Stimulated activated naive CD8-positive, alpha-beta T cell treated with anti-CD3 and anti-CD28 coated beads, Interleukin-15, amount 100 ng/mL, for 72 hours (primary cell): ENCODE data around the gene TANK.
A peak's percentile ranks its signal among the peaks of the same experiment; 100 is the strongest.
"Not testable (repeated sequence)": the region's sequence is repeated elsewhere in the genome, so short reads cannot be mapped to it uniquely, and the experiment has no call there.

Experiments
- ATAC-seq: fragments of 150-1000 bp; cut with Tn5 transposase; 2 replicates; pipeline ENCODE4 v1.10.0; 2021; ENCODE audit warnings: mild to moderate bottlenecking, moderate library complexity
- DNase-seq, 2 donors: peaks; one replicate each; pipeline ENCODE4 v3.0.0; 2021 to 2022
- H3K27ac Mint-ChIP-seq, 2 donors: one replicate each; pipeline ENCODE4 v1.8.0; 2022; ENCODE audit warnings: mild to moderate bottlenecking in 2 of 2, mixed read lengths in 2 of 2, moderate library complexity in 2 of 2
- H3K27me3 Mint-ChIP-seq: one replicate; pipeline ENCODE4 v1.8.0; 2022; ENCODE audit warnings: mixed read lengths
- H3K4me1 Mint-ChIP-seq: one replicate; pipeline ENCODE4 v1.8.0; 2022; ENCODE audit warnings: mild to moderate bottlenecking, mixed read lengths
- H3K4me3 Mint-ChIP-seq, 2 donors: one replicate each; pipeline ENCODE4 v1.8.0; 2022; ENCODE audit warnings: mild to moderate bottlenecking in 2 of 2, mixed read lengths in 2 of 2, moderate library complexity in 1 of 2
- H3K9me3 Mint-ChIP-seq, 2 donors: one replicate each; pipeline ENCODE4 v1.8.0; 2022; ENCODE audit warnings: mixed read lengths in 2 of 2

TANK gene

GRCh38 chr2:161124201-161124600 lies 36.0 kb upstream of the TANK start:
- H3K9me3 Mint-ChIP-seq = no peaks in the 10 kb centered on the region
- no peak for DNase-seq
- peaks cover 22% of the 10 kb centered on the region for H3K27me3 Mint-ChIP-seq
- H3K4me3 Mint-ChIP-seq = no peak overlapping the region
- peaks cover 23% of the 10 kb centered on the region for H3K4me1 Mint-ChIP-seq
- ATAC-seq = no peak
- H3K27ac Mint-ChIP-seq = no peak overlapping the region

GRCh38 chr2:161128885-161129284 lies 31.3 kb upstream of the TANK start:
- Mint-ChIP-seq H3K4me1 (peaks cover 11% of the 10 kb centered on the region), H3K27me3 (peaks cover 11% of the 10 kb centered on the region), H3K4me3 (no peak overlapping the region), H3K27ac (no peak overlapping the region), H3K9me3 (peaks cover 7 to 12% of the 10 kb centered on the region in 2 donors)
- no peak for ATAC-seq
- no peak for DNase-seq

- peaks cover 7 to 12% of the 10 kb centered on the region in 2 donors for H3K9me3 Mint-ChIP-seq
- no peak for ATAC-seq
- no peak for DNase-seq
- H3K27ac Mint-ChIP-seq = no peak overlapping the region
- H3K4me3 Mint-ChIP-seq = no peak overlapping the region
- H3K4me1 Mint-ChIP-seq = peaks cover 18% of the 10 kb centered on the region
- H3K27me3 Mint-ChIP-seq = peaks cover 11% of the 10 kb centered on the region
Measured at GRCh38 chr2:161130354-161130753, 29.9 kb upstream of the TANK start.

GRCh38 chr2:161131074-161131680 lies 29.1 kb upstream of the TANK start:
- Mint-ChIP-seq H3K27me3 (peaks cover 11% of the 10 kb centered on the region), H3K27ac (no peak overlapping the region), H3K4me1 (peaks cover 24% of the 10 kb centered on the region), H3K9me3 (peaks cover 7 to 12% of the 10 kb centered on the region in 2 donors), H3K4me3 (no peak overlapping the region)
- ATAC-seq = no peak
- DNase-seq = no peak

GRCh38 chr2:161131804-161132203 lies 28.4 kb upstream of the TANK start:
- Mint-ChIP-seq H3K27me3 (peaks cover 11% of the 10 kb centered on the region), H3K27ac (no peak overlapping the region), H3K4me3 (no peak overlapping the region), H3K4me1 (peaks cover 30% of the 10 kb centered on the region), H3K9me3 (peaks cover 7 to 12% of the 10 kb centered on the region in 2 donors)
- ATAC-seq (no peak), DNase-seq (no peak)

- ATAC-seq, DNase-seq, H3K27ac Mint-ChIP-seq, H3K4me3 Mint-ChIP-seq: not testable (repeated sequence)
- peaks cover 7 to 12% of the 10 kb centered on the region in 2 donors for H3K9me3 Mint-ChIP-seq
- H3K27me3 Mint-ChIP-seq = peaks cover 11% of the 10 kb centered on the region
- H3K4me1 Mint-ChIP-seq = peaks cover 30% of the 10 kb centered on the region
Measured at GRCh38 chr2:161132384-161132783, 27.8 kb upstream of the TANK start.

GRCh38 chr2:161133366-161133765 lies 26.9 kb upstream of the TANK start:
- Mint-ChIP-seq H3K27ac (no peak overlapping the region), H3K4me1 (peaks cover 30% of the 10 kb centered on the region), H3K9me3 (peaks cover 7 to 12% of the 10 kb centered on the region in 2 donors), H3K27me3 (peaks cover 10% of the 10 kb centered on the region), H3K4me3 (no peak overlapping the region)
- ATAC-seq (no peak), DNase-seq (no peak)

- peaks cover 31% of the 10 kb centered on the region for H3K4me1 Mint-ChIP-seq
- no peak for DNase-seq
- H3K27me3 Mint-ChIP-seq = no peaks in the 10 kb centered on the region
- H3K4me3 Mint-ChIP-seq = peak overlapping the region in 1 of 2 donors; percentile 63
- H3K9me3 Mint-ChIP-seq = peaks cover 7 to 12% of the 10 kb centered on the region in 2 donors
- ATAC-seq = no peak
- peak overlapping the region in 1 of 2 donors; percentile 69 for H3K27ac Mint-ChIP-seq
Measured at GRCh38 chr2:161134547-161135518, 25.4 kb upstream of the TANK start.

GRCh38 chr2:161135951-161136593 lies 24.2 kb upstream of the TANK start:
- Mint-ChIP-seq H3K27ac (peak overlapping the region; percentile 99 to 100), H3K4me1 (peaks cover 41% of the 10 kb centered on the region), H3K27me3 (no peaks in the 10 kb centered on the region), H3K9me3 (peaks cover 5 to 7% of the 10 kb centered on the region in 2 donors), H3K4me3 (peak overlapping the region; percentile 86 to 99)
- no peak for ATAC-seq
- no peak for DNase-seq

- peaks cover 10 to 12% of the 10 kb centered on the region in 2 donors for H3K9me3 Mint-ChIP-seq
- no peaks in the 10 kb centered on the region for H3K27me3 Mint-ChIP-seq
- ATAC-seq = peak; percentile 94
- DNase-seq = peak; percentile 49 to 52
- peak overlapping the region; percentile 86 to 99 for H3K4me3 Mint-ChIP-seq
- peaks cover 48% of the 10 kb centered on the region for H3K4me1 Mint-ChIP-seq
- H3K27ac Mint-ChIP-seq = peak overlapping the region; percentile 99 to 100
Measured at GRCh38 chr2:161136696-161137324, 23.4 kb upstream of the TANK start.

GRCh38 chr2:161138429-161138828 lies 21.8 kb upstream of the TANK start:
- Mint-ChIP-seq H3K9me3 (peaks cover 16 to 17% of the 10 kb centered on the region in 2 donors), H3K27me3 (no peaks in the 10 kb centered on the region), H3K27ac (peak overlapping the region; percentile 85 to 98), H3K4me1 (peaks cover 65% of the 10 kb centered on the region), H3K4me3 (peak overlapping the region; percentile 88 to 99)
- ATAC-seq (no peak), DNase-seq (no peak)

GRCh38 chr2:161139098-161139987 lies 20.9 kb upstream of the TANK start:
- peak overlapping the region; percentile 88 to 99 for H3K4me3 Mint-ChIP-seq
- H3K27me3 Mint-ChIP-seq = no peaks in the 10 kb centered on the region
- peaks cover 73% of the 10 kb centered on the region for H3K4me1 Mint-ChIP-seq
- H3K9me3 Mint-ChIP-seq = peaks cover 21 to 23% of the 10 kb centered on the region in 2 donors
- H3K27ac Mint-ChIP-seq = peak overlapping the region; percentile 90 to 98
- DNase-seq (no peak), ATAC-seq (peak; percentile 33)

GRCh38 chr2:161141033-161141432 lies 19.2 kb upstream of the TANK start:
- Mint-ChIP-seq H3K27me3 (no peaks in the 10 kb centered on the region), H3K27ac (no peak overlapping the region), H3K9me3 (peaks cover 26% of the 10 kb centered on the region in 2 donors), H3K4me1 (peaks cover 77% of the 10 kb centered on the region), H3K4me3 (peak overlapping the region; percentile 57 to 85)
- ATAC-seq = peak; percentile 61
- DNase-seq = peak in 1 of 2 donors; percentile 61

- ATAC-seq = no peak
- DNase-seq = no peak
- Mint-ChIP-seq H3K4me1 (peaks cover 54% of the 10 kb centered on the region), H3K27me3 (no peaks in the 10 kb centered on the region), H3K27ac (no peak overlapping the region), H3K4me3 (no peak overlapping the region), H3K9me3 (peaks cover 53 to 64% of the 10 kb centered on the region in 2 donors)
Measured at GRCh38 chr2:161146209-161146775, 13.9 kb upstream of the TANK start.
